Naive thymus-derived CD8-positive, alpha-beta T cell (primary cell): Measurements from ENCODE around the gene TNFRSF4. TPM values are rescaled to one million over a fixed set of nuclear protein-coding genes. Genes with fewer than 3 reads are reported as not detected.

Experiments
- ATAC-seq, 2 donors: fragments of 150-1000 bp; cut with Tn5 transposase in 1 of 2; sonication (Bioruptor Pico), chemical (Tn5 transposase) in 1 of 2; 1 replicate in 1 of 2; 2 replicates in 1 of 2; pipeline ENCODE4 v1.10.0; 2021; ENCODE audit warnings: mild to moderate bottlenecking in 2 of 2, moderate library complexity in 2 of 2
- POLR2A ChIA-PET: fragments of 350-600 bp; sonication (Branson Sonifier 250); formaldehyde crosslinking; loops from one replicate; lab custom pipeline; 2021; ENCODE audit warnings: antibody characterized with exemption; lab: Charles Lee
- DNase-seq, 10 donors: peaks; one replicate each; pipeline versions ENCODE4 v3.0.0 to v3.0.0-alpha.2; 2020 to 2022
- H3K27ac Mint-ChIP-seq, 10 donors: one replicate each; pipeline ENCODE4 v1.8.0; 2020 to 2022; ENCODE audit warnings: mild to moderate bottlenecking in 10 of 10, mixed read lengths in 10 of 10, moderate library complexity in 4 of 10, inconsistent platforms in 1 of 10
- H3K27me3 Mint-ChIP-seq, 5 donors: one replicate each; pipeline ENCODE4 v1.8.0; 2021 to 2022; ENCODE audit warnings: mixed read lengths in 5 of 5
- H3K36me3 Mint-ChIP-seq, 3 donors: one replicate each; pipeline ENCODE4 v1.8.0; 2020 to 2022; ENCODE audit warnings: mixed read lengths in 3 of 3, mild to moderate bottlenecking in 2 of 3, inconsistent platforms in 1 of 3
- H3K4me1 Mint-ChIP-seq, 4 donors: one replicate each; pipeline ENCODE4 v1.8.0; 2021 to 2022; ENCODE audit warnings: mixed read lengths in 4 of 4
- H3K4me3 Mint-ChIP-seq, 10 donors: one replicate each; pipeline ENCODE4 v1.8.0; 2020 to 2022; ENCODE audit warnings: mild to moderate bottlenecking in 10 of 10, mixed read lengths in 10 of 10, moderate library complexity in 6 of 10, inconsistent platforms in 1 of 10
- H3K9me3 Mint-ChIP-seq, 9 donors: one replicate each; pipeline ENCODE4 v1.8.0; 2020 to 2022; ENCODE audit warnings: mixed read lengths in 9 of 9, mild to moderate bottlenecking in 3 of 9, inconsistent platforms in 1 of 9, moderate library complexity in 1 of 9
- polyA plus RNA-seq, 3 donors: library from polyadenylated mRNA; unstranded; fragments of 300-500 nt; fragmentation: Illumina TruSeq; gene quantifications; one replicate each; pipeline ENCODE4 v1.2.3, GENCODE V29; 2021
- total RNA-seq, 8 experiments: library from RNA in 2 of 8; stranded (reverse) in 2 of 8; gene quantifications; one replicate each; pipeline ENCODE4 v1.2.3 and lab custom pipeline; 2021 to 2026

Gene TNFRSF4
- total and polyA plus RNA-seq, 5 experiments from 2014 or later: 0.30 to 0.73 (median 0.44) TPM

DNA sequence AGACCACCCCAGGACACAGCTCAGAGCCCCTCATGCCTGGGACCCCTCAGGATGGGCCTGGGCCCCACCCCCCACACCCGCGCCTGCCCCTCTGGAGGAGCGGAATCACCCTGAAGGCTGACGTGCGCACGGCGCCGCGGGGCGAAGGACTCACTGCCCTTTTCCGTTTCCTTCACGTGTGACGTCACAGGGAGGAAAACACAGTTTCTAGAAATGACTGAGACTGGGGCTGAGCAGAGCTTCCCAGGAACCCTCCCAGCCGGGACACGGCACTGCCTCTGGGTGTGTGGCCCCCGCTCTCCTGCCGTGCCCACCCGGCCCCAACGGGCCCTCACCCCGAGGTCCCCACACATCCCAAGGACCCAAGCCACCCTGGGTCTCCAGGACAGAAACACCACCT, 5.4 kb upstream of the TNFRSF4 start:
- Mint-ChIP-seq H3K27me3 (no peaks in the 10 kb centered on the region), H3K27ac (no peak overlapping the region), H3K36me3 (peaks cover 0 to 61% (median 21%) of the 10 kb centered on the region in 3 donors), H3K9me3 (no peaks in the 10 kb centered on the region), H3K4me1 (peaks cover 5 to 35% (median 15%) of the 10 kb centered on the region in 4 donors), H3K4me3 (no peak overlapping the region)
- ATAC-seq: no peak
- POLR2A ChIA-PET: interaction anchor here (1.3 kb wide), 1 partner anchor 12 kb away, joined by 4 read pairs; no protein-coding TSS in a partner anchor
- no peak for DNase-seq

- H3K36me3 Mint-ChIP-seq: peaks cover 0 to 55% (median 19%) of the 10 kb centered on the region in 3 donors
- no peaks in the 10 kb centered on the region for H3K9me3 Mint-ChIP-seq
- no peaks in the 10 kb centered on the region for H3K27me3 Mint-ChIP-seq
Observed at GRCh38 chr1:1218524-1219200, 4.7 kb upstream of the TNFRSF4 start.

GRCh38 chr1:1217621-1218523, 3.9 kb upstream of the TNFRSF4 start:
- Mint-ChIP-seq H3K36me3 (peaks cover 0 to 49% (median 16%) of the 10 kb centered on the region in 3 donors), H3K27me3 (no peaks in the 10 kb centered on the region), H3K4me3 (no peak overlapping the region), H3K4me1 (peaks cover 8 to 37% (median 17%) of the 10 kb centered on the region in 4 donors), H3K9me3 (no peaks in the 10 kb centered on the region), H3K27ac (peak overlapping the region in 2 of 10 donors; percentile 35 to 71)
- POLR2A ChIA-PET: interaction anchor here (1.2 kb wide), 1 partner anchor 389 kb away, joined by 3 read pairs; no protein-coding TSS in a partner anchor
- DNase-seq (no peak), ATAC-seq (no peak)

More at GRCh38 chr1:1218524-1219200, 4.7 kb upstream of the TNFRSF4 start:
- Mint-ChIP-seq H3K4me1 (peaks cover 8 to 39% (median 17%) of the 10 kb centered on the region in 4 donors), H3K27ac (peak overlapping the region in 2 of 10 donors; percentile 35 to 59), H3K4me3 (no peak overlapping the region)
- DNase-seq (no peak), ATAC-seq (no peak)
- POLR2A ChIA-PET: interaction anchor here (1.2 to 1.3 kb wide), 2 partner anchors 11 to 389 kb away, joined by 3 to 4 read pairs; no protein-coding TSS in a partner anchor

DNA sequence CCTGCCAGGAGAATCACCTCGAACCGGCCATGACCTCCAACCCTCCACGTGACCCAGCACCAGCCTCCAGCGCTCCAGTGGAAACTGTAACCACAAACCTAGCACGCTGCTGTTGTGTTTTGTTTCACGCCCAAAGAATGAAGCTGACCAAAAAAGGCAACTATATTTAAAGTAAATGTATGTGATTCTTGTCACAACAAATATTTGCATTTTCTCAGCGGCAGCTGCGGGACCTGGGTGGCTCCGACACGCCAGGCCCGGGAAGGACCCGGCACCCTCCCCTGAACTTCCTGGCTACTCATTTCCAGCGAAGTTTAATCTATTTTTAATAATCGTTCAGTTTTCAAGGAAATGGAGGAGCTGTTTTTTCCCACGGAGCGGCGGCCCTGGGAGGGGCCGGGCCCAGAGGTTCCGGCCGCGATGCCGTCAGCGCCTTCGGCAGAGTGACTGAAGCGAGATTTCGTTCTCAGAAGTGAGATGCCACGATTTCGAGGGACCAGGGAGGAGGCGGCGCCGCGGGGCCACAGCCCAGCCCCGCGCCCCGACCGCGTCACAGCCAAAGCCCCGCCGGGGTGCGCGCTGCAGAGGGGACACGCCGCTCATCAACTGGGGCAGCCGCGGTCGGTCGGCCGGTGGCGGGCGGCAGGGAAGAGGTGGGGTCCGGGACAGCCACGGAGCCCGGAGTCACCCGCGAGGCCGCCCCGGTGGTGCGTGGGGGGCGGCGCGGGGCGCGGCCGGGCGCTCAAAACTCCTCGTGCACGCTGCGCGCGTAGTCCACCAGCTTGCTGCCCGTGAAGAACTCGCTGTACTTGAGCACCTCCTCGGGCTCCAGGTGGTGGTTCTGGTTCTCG, 3.0 kb upstream of the TNFRSF4 start:
- Mint-ChIP-seq H3K9me3 (no peaks in the 10 kb centered on the region), H3K36me3 (peaks cover 0 to 43% (median 13%) of the 10 kb centered on the region in 3 donors), H3K4me3 (peak overlapping the region in 3 of 10 donors; percentile 5 to 22 (median 22)), H3K27ac (peak overlapping the region in 8 of 10 donors; percentile 32 to 90 (median 54)), H3K4me1 (peaks cover 8 to 34% (median 19%) of the 10 kb centered on the region in 4 donors), H3K27me3 (no peaks in the 10 kb centered on the region)
- no peak for DNase-seq
- ATAC-seq: no peak
- POLR2A ChIA-PET: interaction anchor here (0.7 kb wide), 1 partner anchor 9 kb away, joined by 3 read pairs; no protein-coding TSS in a partner anchor

DNA sequence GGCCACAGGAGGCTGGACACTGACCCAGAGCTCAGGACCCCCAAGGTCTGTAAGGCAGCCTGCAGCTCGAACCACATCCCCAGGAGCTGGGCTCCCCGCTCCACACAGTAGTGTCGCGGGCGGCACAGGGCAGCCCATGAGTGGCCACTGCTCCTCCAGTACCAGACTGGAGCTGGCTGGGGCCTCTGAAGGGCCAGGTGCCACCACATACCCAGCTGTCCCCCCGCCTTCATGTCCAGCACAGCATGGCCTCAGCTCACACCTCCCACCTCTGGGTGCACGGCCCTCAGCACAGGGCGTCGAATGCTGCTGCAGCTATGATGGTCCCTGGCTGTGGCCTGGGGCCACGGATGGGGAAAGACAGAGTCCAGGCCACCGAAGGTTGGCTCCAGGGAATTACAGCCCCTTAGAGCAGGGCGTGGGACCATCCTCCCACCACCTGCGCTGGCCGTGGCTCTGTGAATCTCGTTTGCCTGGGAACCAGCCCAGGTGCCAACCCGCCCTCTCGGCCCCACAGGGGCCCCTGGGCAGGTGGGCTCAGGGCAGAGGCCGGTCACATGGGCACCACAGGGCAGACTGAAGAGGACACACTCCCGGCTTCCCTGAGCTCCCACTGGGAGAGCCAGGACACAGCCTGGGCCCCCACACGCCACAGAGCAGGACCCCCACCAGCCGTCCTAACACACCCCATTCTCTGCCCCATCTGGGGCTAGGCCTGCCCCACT, 2.1 kb upstream of the TNFRSF4 start:
- DNase-seq (no peak), ATAC-seq (no peak)
- H3K4me1 Mint-ChIP-seq: peaks cover 8 to 31% (median 19%) of the 10 kb centered on the region in 4 donors
- H3K27me3 Mint-ChIP-seq: no peaks in the 10 kb centered on the region
- POLR2A ChIA-PET: interaction anchor here (1.1 to 2.1 kb wide), 2 partner anchors 12 to 15 kb away, joined by 4 to 6 read pairs; partner anchors contain the start of genes B3GALT6 and SDF4
- peak overlapping the region in 2 of 10 donors; percentile 56 to 90 for H3K27ac Mint-ChIP-seq
- no peak overlapping the region for H3K4me3 Mint-ChIP-seq
- no peaks in the 10 kb centered on the region for H3K9me3 Mint-ChIP-seq
- H3K36me3 Mint-ChIP-seq: peaks cover 0 to 38% (median 13%) of the 10 kb centered on the region in 3 donors

DNA sequence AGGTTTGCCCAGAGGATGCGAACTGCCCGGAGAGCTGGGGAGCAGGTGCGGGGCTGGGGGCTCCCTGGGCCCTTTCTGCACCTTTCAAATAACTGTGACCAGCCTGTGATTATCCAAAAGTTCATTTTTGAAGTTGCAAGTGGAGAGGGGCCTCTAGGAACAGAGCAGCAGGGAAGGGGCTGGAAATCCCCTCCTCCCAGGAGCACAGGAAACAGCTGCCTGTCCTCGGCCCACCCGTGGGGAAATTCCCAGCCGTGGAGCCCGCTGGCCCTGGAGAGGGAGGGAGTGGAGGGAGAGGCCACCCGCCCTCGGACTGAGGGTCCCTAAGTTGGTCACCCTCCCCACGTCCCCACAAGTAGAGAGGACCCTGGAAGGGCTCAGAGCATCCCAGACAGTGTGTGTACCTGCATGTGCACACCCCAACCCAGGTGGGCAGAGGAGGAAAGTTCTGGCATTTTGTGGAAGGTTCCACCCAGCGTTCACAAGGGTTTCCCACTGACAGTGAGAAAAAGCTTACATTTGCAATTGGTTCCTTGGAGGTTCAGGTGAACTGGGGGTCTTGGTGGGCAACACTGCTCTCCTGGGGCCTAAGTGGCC, 1.2 kb upstream of the TNFRSF4 start:
- Mint-ChIP-seq H3K4me3 (peak overlapping the region in 1 of 10 donors; percentile 18), H3K36me3 (peaks cover 0 to 31% (median 11%) of the 10 kb centered on the region in 3 donors)

DNA sequence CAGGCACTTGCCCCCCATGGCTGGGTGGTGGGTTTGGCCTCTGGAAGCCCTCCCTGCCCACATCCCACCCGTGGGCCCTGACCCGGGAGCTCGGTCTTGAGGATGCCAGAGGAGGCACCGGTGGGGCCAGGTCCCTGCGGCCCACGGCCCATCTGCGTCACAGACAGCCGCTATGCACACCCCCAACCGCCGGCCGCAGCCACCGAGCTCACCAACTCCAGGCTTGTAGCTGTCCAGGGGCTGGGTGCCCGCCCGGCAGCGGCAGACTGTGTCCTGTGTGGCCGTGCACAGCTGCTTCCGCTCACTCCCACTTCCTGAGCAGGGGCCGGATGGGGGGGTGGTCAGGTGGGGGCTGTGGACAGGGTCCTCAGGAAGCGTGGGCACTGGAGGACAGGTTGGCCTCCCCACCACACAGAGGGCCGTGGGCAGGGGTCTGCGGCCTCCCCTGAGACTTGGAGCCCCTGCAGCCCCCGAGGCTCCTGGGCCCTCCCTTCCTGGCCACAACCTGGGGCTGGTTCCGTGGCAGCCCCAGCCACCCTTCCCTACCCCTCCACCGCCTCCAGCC, 1.1 kb downstream of the TNFRSF4 start:
- H3K36me3 Mint-ChIP-seq: peaks cover 0 to 12% (median 10%) of the 10 kb centered on the region in 3 donors
- POLR2A ChIA-PET: interaction anchor here (0.5 to 1.9 kb wide), 5 partner anchors 8 to 87 kb away, joined by 3 to 6 read pairs (median 3); no protein-coding TSS in a partner anchor
- DNase-seq (peak in 5 of 10 donors; percentile 13 to 62 (median 37)), ATAC-seq (peak; percentile 16 to 21)
- peaks cover 12 to 38% (median 33%) of the 10 kb centered on the region in 4 donors for H3K4me1 Mint-ChIP-seq
- peaks cover 0 to 5% (median 0%) of the 10 kb centered on the region in 5 donors for H3K27me3 Mint-ChIP-seq
- H3K9me3 Mint-ChIP-seq: no peaks in the 10 kb centered on the region
- H3K27ac Mint-ChIP-seq: no peak overlapping the region
- H3K4me3 Mint-ChIP-seq: peak overlapping the region in 3 of 10 donors; percentile 10 to 34 (median 22)

More for the DNA sequence above, 1.2 kb upstream of the TNFRSF4 start:
- Mint-ChIP-seq H3K27ac (peak overlapping the region in 3 of 10 donors; percentile 11 to 40 (median 38)), H3K9me3 (no peaks in the 10 kb centered on the region), H3K4me1 (peaks cover 8 to 25% (median 19%) of the 10 kb centered on the region in 4 donors), H3K27me3 (no peaks in the 10 kb centered on the region)
- ATAC-seq: no peak
- DNase-seq: peak in 1 of 10 donors; percentile 23
- POLR2A ChIA-PET: interaction anchor here (0.8 to 2.1 kb wide), 3 partner anchors 12 to 193 kb away, joined by 3 to 6 read pairs (median 4); partner anchors contain the start of genes B3GALT6 and SDF4

DNA sequence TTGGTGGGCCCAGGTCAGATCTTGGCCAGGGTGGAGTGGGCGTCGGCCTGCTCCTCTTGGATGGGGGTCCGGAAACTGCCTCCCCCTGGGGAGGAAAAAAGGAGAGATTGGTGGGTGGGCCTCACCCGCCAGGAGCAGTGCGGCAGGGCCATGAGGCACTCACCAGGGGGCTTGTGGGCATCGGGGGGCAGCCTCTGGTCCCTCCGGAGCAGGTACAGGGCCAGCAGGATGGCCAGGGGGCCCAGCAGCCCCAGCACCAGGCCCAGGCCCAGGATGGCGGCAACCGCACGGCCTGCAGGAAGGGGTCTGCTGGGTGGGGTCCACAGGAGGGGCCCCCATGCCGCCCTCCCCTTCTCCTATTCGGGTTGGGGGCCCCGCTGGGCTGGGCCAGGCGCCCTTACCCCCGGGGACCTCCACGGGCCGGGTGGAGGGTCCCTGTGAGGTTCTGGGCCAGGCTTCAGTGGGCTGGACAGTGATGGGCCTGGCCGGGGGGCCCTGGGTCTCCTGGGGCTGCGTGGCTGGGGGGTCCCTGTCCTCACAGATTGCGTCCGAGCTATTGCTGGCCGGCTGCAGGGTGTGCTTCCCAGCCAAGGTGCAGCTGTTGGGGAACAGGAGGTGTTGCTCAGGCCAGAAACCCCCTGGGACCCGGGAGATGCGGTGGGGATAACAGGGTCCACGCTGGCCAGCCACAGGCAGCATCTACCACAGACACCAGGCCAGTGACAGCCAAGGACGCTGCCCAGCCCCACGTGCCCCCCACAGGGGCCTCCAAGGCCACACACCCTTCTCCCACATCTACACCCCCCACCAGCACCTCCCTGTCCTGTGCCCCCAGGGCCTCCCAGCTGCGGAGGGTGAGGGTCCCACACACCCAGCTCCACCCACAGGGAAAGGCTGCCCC, 2.2 kb downstream of the TNFRSF4 start:
- no peaks in the 10 kb centered on the region for H3K9me3 Mint-ChIP-seq
- ATAC-seq: no peak
- H3K27me3 Mint-ChIP-seq: peaks cover 0 to 7% (median 0%) of the 10 kb centered on the region in 5 donors
- POLR2A ChIA-PET: no interaction called here
- peaks cover 0 to 5% (median 3%) of the 10 kb centered on the region in 3 donors for H3K36me3 Mint-ChIP-seq
- H3K4me1 Mint-ChIP-seq: peaks cover 12 to 40% (median 36%) of the 10 kb centered on the region in 4 donors
- peak overlapping the region in 4 of 10 donors; percentile 19 to 57 (median 30) for H3K4me3 Mint-ChIP-seq
- peak overlapping the region in 1 of 10 donors; percentile 52 for H3K27ac Mint-ChIP-seq
- DNase-seq: peak in 2 of 10 donors; percentile 7 to 55

DNA sequence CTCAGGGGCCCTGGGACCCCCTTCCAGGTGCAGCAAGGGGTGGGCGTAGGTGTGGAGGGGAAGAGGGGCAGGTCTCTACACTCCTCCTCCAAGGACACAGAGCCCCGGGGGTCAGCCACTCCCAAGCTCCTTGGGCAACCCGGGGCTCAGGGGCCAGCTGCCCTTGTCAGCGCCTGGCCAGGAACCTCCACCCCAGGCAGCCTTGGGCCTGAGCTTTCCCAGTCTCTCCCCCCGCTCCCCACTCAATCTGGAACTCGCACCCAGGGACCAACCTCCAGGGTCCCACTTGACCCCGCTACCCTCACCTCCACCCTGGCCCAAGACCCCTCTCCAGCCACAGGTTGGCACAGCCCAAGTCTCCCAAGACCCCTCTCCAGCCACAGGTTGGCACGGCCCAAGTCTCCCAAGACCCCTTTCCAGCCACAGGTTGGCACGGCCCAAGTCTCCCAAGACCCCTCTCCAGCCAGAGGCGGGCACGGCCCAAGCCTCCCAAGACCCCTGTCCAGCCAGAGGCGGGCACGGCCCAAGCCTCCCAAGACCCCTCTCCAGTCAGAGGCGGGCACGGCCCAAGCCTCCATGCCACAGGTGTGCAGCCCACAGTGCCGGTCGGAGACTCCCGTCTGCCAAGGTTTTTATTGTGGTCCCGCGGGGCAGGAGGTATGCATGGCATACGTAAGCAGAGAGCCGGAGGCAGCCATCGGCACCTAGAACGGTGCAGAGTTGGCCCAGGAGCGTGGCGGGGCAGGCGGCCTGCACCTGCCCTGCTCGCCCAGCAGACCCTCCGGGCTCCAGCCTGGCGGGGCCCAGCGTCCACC, 3.0 kb downstream of the TNFRSF4 start:
- Mint-ChIP-seq H3K9me3 (no peaks in the 10 kb centered on the region), H3K4me1 (peaks cover 10 to 40% (median 36%) of the 10 kb centered on the region in 4 donors), H3K4me3 (no peak overlapping the region), H3K27ac (peak overlapping the region in 1 of 10 donors; percentile 63), H3K36me3 (no peaks in the 10 kb centered on the region), H3K27me3 (peaks cover 0 to 8% (median 0%) of the 10 kb centered on the region in 5 donors)
- ATAC-seq: no peak
- POLR2A ChIA-PET: no interaction called here
- peak in 2 of 10 donors; percentile 4 to 60 for DNase-seq
